ENCODE data around the gene KCNK15. TPM values are rescaled to one million over a fixed set of nuclear protein-coding genes. Genes with fewer than 3 reads are reported as not detected.

The KCNK15 gene
- total and polyA plus RNA-seq, 4 donors, result 0.08 to 0.11 (median 0.08) TPM; not detected in 1

DNA sequence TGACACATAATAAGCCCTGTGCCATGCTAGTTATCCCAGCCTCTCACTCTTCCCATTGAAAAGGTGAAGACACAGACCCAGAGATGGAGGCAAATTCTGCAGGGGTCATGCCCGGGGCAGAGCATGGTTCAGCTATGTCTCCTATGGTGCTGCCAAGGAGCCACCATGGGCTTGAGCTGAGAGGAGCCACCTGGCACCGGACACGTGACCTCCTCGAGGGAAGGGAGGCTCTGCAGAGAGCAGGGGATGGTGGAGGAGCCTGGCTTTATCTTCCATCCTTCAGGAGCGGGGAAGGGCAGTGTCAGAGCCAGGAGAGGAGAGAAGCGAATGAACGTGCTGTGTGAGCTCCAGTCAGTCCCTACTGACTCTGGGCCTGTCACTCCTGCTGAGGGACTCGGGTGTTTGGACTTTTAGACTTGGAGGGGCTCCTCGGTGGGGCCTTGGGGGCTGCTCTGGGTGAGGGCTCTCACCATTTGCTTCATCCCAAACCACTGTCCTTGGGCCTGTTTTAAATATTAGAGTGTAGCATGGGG lies 41.6 kb upstream of the KCNK15 start (continued):
- TF ChIP-seq ZBTB33 (IDR thresholded peaks at IDR 0.05) (no peak), ATF3 (IDR thresholded peaks at IDR 0.05) (no peak), NR2F2 (IDR thresholded peaks at IDR 0.05) (no peak)

DNA sequence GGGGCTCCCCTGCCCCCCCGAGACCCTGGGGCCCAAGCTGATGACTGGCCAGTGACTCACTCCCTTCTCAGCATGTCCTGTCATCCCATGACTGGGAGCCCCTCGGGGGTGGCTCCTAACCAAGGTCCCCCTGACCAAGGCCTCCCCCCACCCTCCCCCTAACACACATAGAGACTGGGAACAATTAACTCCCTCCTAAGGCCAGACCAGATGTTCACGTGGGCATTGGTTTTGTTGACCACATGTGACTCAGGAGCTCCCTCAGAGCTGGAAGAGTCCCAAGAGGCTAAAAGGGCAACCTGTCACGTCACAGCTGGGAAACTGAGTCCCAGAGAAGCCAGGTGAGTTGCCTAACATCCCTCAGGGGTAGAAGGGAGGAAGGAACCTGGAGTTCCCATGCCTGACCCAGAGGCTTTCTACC lies 41.1 kb upstream of the KCNK15 start:
- Histone ChIP-seq H3K4me1 (ENCODE audit: control insufficient read depth in 4 of 4, insufficient read depth in 4 of 4, low read length in 3 of 4) (no peaks in the 10 kb centered on the region), H3K27ac (ENCODE audit: low read depth in 1 of 2, low read length in 2 of 2) (no peak overlapping the region)
- TF ChIP-seq NR2F2 (IDR thresholded peaks at IDR 0.05), result no peak
- TF ChIP-seq FOXA2 (IDR thresholded peaks at IDR 0.05), result no peak
- no peak for TF ChIP-seq ATF3 (IDR thresholded peaks at IDR 0.05)
- TF ChIP-seq SP1 (IDR thresholded peaks at IDR 0.05), result no peak
- no peak for TF ChIP-seq GABPA (IDR thresholded peaks at IDR 0.05 in 1 of 2, conservative IDR thresholded peaks at IDR 0.05 in 1 of 2)
- no peak for TF ChIP-seq EGR1 (IDR thresholded peaks at IDR 0.05; ENCODE audit: low read depth in 2 of 2)
- no peak for TF ChIP-seq RAD21 (IDR thresholded peaks at IDR 0.05)
- no peak for TF ChIP-seq RXRA (IDR thresholded peaks at IDR 0.05)
- no peak for TF ChIP-seq MAX (IDR thresholded peaks at IDR 0.05)
- no peak for TF ChIP-seq HNF4G (IDR thresholded peaks at IDR 0.05)
- TF ChIP-seq FOXA1 (IDR thresholded peaks at IDR 0.05), result no peak
- no peak for TF ChIP-seq TAF1 (conservative IDR thresholded peaks at IDR 0.05)
- TF ChIP-seq REST (IDR thresholded peaks at IDR 0.05), result no peak
- TF ChIP-seq JUND (IDR thresholded peaks at IDR 0.05), result no peak
- TF ChIP-seq ZBTB33 (IDR thresholded peaks at IDR 0.05), result no peak
- no peak for TF ChIP-seq CTCF (IDR thresholded peaks at IDR 0.05; ENCODE audit: low read depth, low read length, missing input control)

More for the DNA sequence above, 41.1 kb upstream of the KCNK15 start:
- WGBS, result 59% methylated on average over 4 of the region's 4 CpGs
- Histone ChIP-seq H3K4me3 (ENCODE audit: low read depth in 1 of 3, low read length in 3 of 3) (no peak overlapping the region), H3K27me3 (ENCODE audit: control insufficient read depth in 4 of 4, insufficient read depth in 4 of 4, low read length in 3 of 4) (no peaks in the 10 kb centered on the region), H3K36me3 (ENCODE audit: control insufficient read depth in 4 of 4, insufficient read depth in 3 of 4, low read depth in 1 of 4, low read length in 3 of 4) (no peaks in the 10 kb centered on the region), H3K9me3 (ENCODE audit: control insufficient read depth in 4 of 4, low read length in 3 of 4) (no peaks in the 10 kb centered on the region), H3K9ac (ENCODE audit: low read depth in 1 of 2, low read length in 2 of 2) (no peak overlapping the region)
- DNase-seq (ENCODE audit: low spot score), result no peak
